ENCODE measurements around the gene POLRMT. TPM values are rescaled to one million over a fixed set of nuclear protein-coding genes. Genes with fewer than 3 reads are reported as not detected.
"Not testable (repeated sequence)": the region's sequence is repeated elsewhere in the genome, so short reads cannot be mapped to it uniquely, and the experiment has no call there.

Gene POLRMT
- polyA plus RNA-seq, 1 donor = 36.1 TPM

GRCh38 chr19:647566-648284, 14.4 kb upstream of the POLRMT start:
- no peak for DNase-seq (ENCODE audit: low read depth)

GRCh38 chr19:646779-647565, 13.6 kb upstream of the POLRMT start:
- DNase-seq (ENCODE audit: low read depth) = no peak

- DNase-seq (ENCODE audit: low read depth) = no peak
These were observed 12.8 kb upstream of the POLRMT start for GRCh38 chr19:645912-646778.

- DNase-seq (ENCODE audit: low read depth) = no peak
These were observed 11.5 kb upstream of the POLRMT start for GRCh38 chr19:644789-645188.

- DNase-seq (ENCODE audit: low read depth) = no peak
These were observed 11.0 kb upstream of the POLRMT start for GRCh38 chr19:644363-644762.

- no peak for DNase-seq (ENCODE audit: low read depth)
These were observed 10.4 kb upstream of the POLRMT start for GRCh38 chr19:643736-644135.

- no peak for DNase-seq (ENCODE audit: low read depth)
These were observed 9.7 kb upstream of the POLRMT start for GRCh38 chr19:642767-643727.

GRCh38 chr19:641702-642101, 8.4 kb upstream of the POLRMT start:
- DNase-seq (ENCODE audit: low read depth) = no peak

- DNase-seq (ENCODE audit: low read depth) = no peak
These were observed 7.4 kb upstream of the POLRMT start for GRCh38 chr19:640606-641189.

- no peak for DNase-seq (ENCODE audit: low read depth)
These were observed 6.8 kb upstream of the POLRMT start for GRCh38 chr19:640161-640558.

GRCh38 chr19:639253-640160, 6.2 kb upstream of the POLRMT start, which contains the start of gene FGF22:
Gene FGF22, plus strand, starts transcription at chr19:639879. Its CDS starts 47 bp downstream, at chr19:639926.
- no peak for DNase-seq (ENCODE audit: low read depth)

GRCh38 chr19:638906-639252, 5.5 kb upstream of the POLRMT start:
- DNase-seq (ENCODE audit: low read depth) = no peak

- DNase-seq (ENCODE audit: low read depth) = no peak
These were observed 1.8 kb upstream of the POLRMT start for GRCh38 chr19:634975-635652.

- DNase-seq (ENCODE audit: low read depth) = no peak
These were observed 676 bp upstream of the POLRMT start for GRCh38 chr19:633786-634639.

- DNase-seq (ENCODE audit: low read depth) = no peak
These were observed 714 bp downstream of the POLRMT start for GRCh38 chr19:632579-633067.

- DNase-seq (ENCODE audit: low read depth) = no peak
These were observed 3.2 kb downstream of the POLRMT start for GRCh38 chr19:629961-630714.

- not testable (repeated sequence) for DNase-seq (ENCODE audit: low read depth)
These were observed 3.8 kb downstream of the POLRMT start for GRCh38 chr19:629515-629914.
